ENCODE results near the gene DDX51.

GRCh38 chr12:132102297-132102696 lies 41.8 kb downstream of the DDX51 start:
- TF ChIP-seq ZFP3 (CRISPR knock-in tag; IDR thresholded peaks at IDR 0.05) (no peak), PPARA (CRISPR knock-in tag; IDR thresholded peaks at IDR 0.05; ENCODE audit: borderline replicate concordance) (no peak), ARNTL (CRISPR knock-in tag; IDR thresholded peaks at IDR 0.05; ENCODE audit: borderline replicate concordance, low read depth) (no peak)
- TF ChIP-seq, protein P1, sequence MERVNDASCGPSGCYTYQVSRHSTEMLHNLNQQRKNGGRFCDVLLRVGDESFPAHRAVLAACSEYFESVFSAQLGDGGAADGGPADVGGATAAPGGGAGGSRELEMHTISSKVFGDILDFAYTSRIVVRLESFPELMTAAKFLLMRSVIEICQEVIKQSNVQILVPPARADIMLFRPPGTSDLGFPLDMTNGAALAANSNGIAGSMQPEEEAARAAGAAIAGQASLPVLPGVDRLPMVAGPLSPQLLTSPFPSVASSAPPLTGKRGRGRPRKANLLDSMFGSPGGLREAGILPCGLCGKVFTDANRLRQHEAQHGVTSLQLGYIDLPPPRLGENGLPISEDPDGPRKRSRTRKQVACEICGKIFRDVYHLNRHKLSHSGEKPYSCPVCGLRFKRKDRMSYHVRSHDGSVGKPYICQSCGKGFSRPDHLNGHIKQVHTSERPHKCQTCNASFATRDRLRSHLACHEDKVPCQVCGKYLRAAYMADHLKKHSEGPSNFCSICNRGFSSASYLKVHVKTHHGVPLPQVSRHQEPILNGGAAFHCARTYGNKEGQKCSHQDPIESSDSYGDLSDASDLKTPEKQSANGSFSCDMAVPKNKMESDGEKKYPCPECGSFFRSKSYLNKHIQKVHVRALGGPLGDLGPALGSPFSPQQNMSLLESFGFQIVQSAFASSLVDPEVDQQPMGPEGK (CRISPR knock-in tag; IDR thresholded peaks at IDR 0.05; ENCODE audit: borderline replicate concordance), result no peak

Measured in SK-N-SH treated with all-trans-retinoic acid at 6 μM for 48 hours (cell line).